H1 (cell line): Measurements from ENCODE around the gene RNF141. TPM values are rescaled to one million over a fixed set of nuclear protein-coding genes. Genes with fewer than 3 reads are reported as not detected.

ENCODE experiments used
- CTCF ChIA-PET: fragments of 300-600 bp; sonication (Branson Sonifier 250); formaldehyde crosslinking; loops from one replicate; lab custom pipeline; 2021; ENCODE audit not compliant: partially characterized antibody; lab: Charles Lee
- POLR2A ChIA-PET: fragments of 300-600 bp; sonication (Branson Sonifier 250); formaldehyde crosslinking; loops from one replicate; lab custom pipeline; 2021; ENCODE audit warnings: inconsistent platforms; ENCODE audit not compliant: partially characterized antibody; lab: Charles Lee
- DNase-seq, 2 experiments: peaks; one replicate each; pipeline versions ENCODE4 v3.0.0 to v3.0.0-alpha.2; 2010 to 2022; ENCODE audit warnings: low spot score in 2 of 2, low read depth in 1 of 2, mixed read lengths in 1 of 2
- FAIRE-seq: peaks from 2 replicates; lab custom pipeline; 2011; peaks lifted over from hg19 to GRCh38; lab: Jason Lieb, UNC
- H2AFZ ChIP-seq: 2 replicates; pipeline ENCODE4 v1.8.1; 2012; ENCODE audit warnings: low read length, inconsistent platforms
- H2AK5ac ChIP-seq: 2 replicates; pipeline ENCODE4 v1.6.1; 2013; ENCODE audit warnings: low read depth, low read length
- H2BK120ac ChIP-seq: replicated peaks from 2 replicates; pipeline ENCODE3; 2013; ENCODE audit warnings: low read depth, low read length, inconsistent platforms
- H2BK12ac ChIP-seq: 2 replicates; pipeline ENCODE4 v1.6.1; 2013; ENCODE audit warnings: low read depth, low read length
- H2BK15ac ChIP-seq: 2 replicates; pipeline ENCODE4 v1.6.1; 2013; ENCODE audit warnings: low read length
- H2BK20ac ChIP-seq: 2 replicates; pipeline ENCODE4 v1.6.1; 2013; ENCODE audit warnings: low read length
- H2BK5ac ChIP-seq: 2 replicates; pipeline ENCODE4 v1.6.1; 2013; ENCODE audit warnings: low read depth, low read length
- H3K14ac ChIP-seq: 2 replicates; pipeline ENCODE4 v1.6.1; 2013; ENCODE audit warnings: inconsistent platforms; ENCODE audit not compliant: insufficient read length
- H3K18ac ChIP-seq: 2 replicates; pipeline ENCODE4 v1.6.1; 2013; ENCODE audit warnings: low read length; ENCODE audit errors: extremely low read depth
- H3K23ac ChIP-seq: 2 replicates; pipeline ENCODE4 v1.6.1; 2013; ENCODE audit warnings: inconsistent platforms; ENCODE audit not compliant: insufficient read length
- H3K23me2 ChIP-seq: 2 replicates; pipeline ENCODE4 v1.6.1; 2013; ENCODE audit warnings: low read depth, low read length
- H3K27ac ChIP-seq: 2 replicates; pipeline ENCODE4 v1.6.1; 2011; ENCODE audit warnings: low read depth, low read length, inconsistent platforms
- H3K27me3 ChIP-seq, 4 experiments: replicated peaks in 1 of 4; 1 replicate in 1 of 4; 2 replicates in 3 of 4; pipeline versions ENCODE4 v1.6.1 to v1.8.1; 2011 to 2013; ENCODE audit warnings: low read length in 3 of 4, mild to moderate bottlenecking in 3 of 4, inconsistent platforms in 2 of 4, mixed read lengths in 2 of 4, moderate library complexity in 1 of 4; ENCODE audit not compliant: control insufficient read depth in 3 of 4, insufficient read depth in 3 of 4; ENCODE audit errors: extremely low read depth in 1 of 4
- H3K36me3 ChIP-seq, 4 experiments: 2 replicates each; pipeline versions ENCODE4 v1.6.1 to v1.8.1; 2011 to 2013; ENCODE audit warnings: mild to moderate bottlenecking in 4 of 4, low read length in 3 of 4, moderate library complexity in 2 of 4, control low read depth in 1 of 4, inconsistent platforms in 1 of 4; ENCODE audit not compliant: insufficient read depth in 4 of 4, control insufficient read depth in 2 of 4
- H3K4ac ChIP-seq: replicated peaks from 2 replicates; pipeline ENCODE3; 2013; ENCODE audit warnings: low read length, low read depth, mixed read lengths, inconsistent platforms; ENCODE audit not compliant: insufficient read length
- H3K4me1 ChIP-seq, 4 experiments: replicated peaks in 1 of 4; 1 replicate in 1 of 4; 2 replicates in 3 of 4; pipeline versions ENCODE4 v1.6.1 to v1.8.1; 2011 to 2013; ENCODE audit warnings: low read length in 3 of 4, inconsistent platforms in 2 of 4, mixed read lengths in 1 of 4; ENCODE audit not compliant: insufficient read depth in 4 of 4, control insufficient read depth in 3 of 4
- H3K4me2 ChIP-seq, 2 experiments: 2 replicates each; pipeline versions ENCODE4 v1.6.1 to v1.8.1; 2011 to 2013; ENCODE audit warnings: low read depth in 2 of 2, low read length in 2 of 2, control low read depth in 1 of 2, inconsistent platforms in 1 of 2, mild to moderate bottlenecking in 1 of 2; ENCODE audit not compliant: insufficient read depth in 1 of 2
- H3K4me3 ChIP-seq, 4 experiments: fragments of 200-600, 300-600 bp in 1 of 4; sonication (generic), shearing (Covaris generic), sonication (Bioruptor Twin) in 1 of 4; 2 replicates each; pipeline versions ENCODE4 v1.5.1 to v1.8.1; 2011 to 2016; ENCODE audit warnings: low read length in 4 of 4, low read depth in 3 of 4, control low read depth in 2 of 4, inconsistent platforms in 2 of 4, mild to moderate bottlenecking in 2 of 4, mixed read lengths in 1 of 4, moderate library complexity in 1 of 4; ENCODE audit not compliant: insufficient read depth in 2 of 4; ENCODE audit errors: extremely low read depth in 1 of 4
- H3K56ac ChIP-seq: replicated peaks from 2 replicates; pipeline ENCODE3; 2013; ENCODE audit warnings: low read depth, mild to moderate bottlenecking, mixed read lengths, low read length, inconsistent platforms; ENCODE audit not compliant: insufficient read length
- H3K79me1 ChIP-seq: 2 replicates; pipeline ENCODE4 v1.6.1; 2013; ENCODE audit warnings: low read depth, low read length, control low read depth
- H3K79me2 ChIP-seq, 2 experiments: 2 replicates each; pipeline versions ENCODE4 v1.6.1 to v1.8.1; 2012 to 2013; ENCODE audit warnings: low read length in 2 of 2, mild to moderate bottlenecking in 2 of 2, inconsistent platforms in 1 of 2; ENCODE audit not compliant: insufficient read depth in 2 of 2, control insufficient read depth in 1 of 2
- H3K9ac ChIP-seq, 4 experiments: replicated peaks in 1 of 4; 1 replicate in 1 of 4; 2 replicates in 3 of 4; pipeline versions ENCODE4 v1.6.1 to v1.8.1; 2011 to 2013; ENCODE audit warnings: low read depth in 3 of 4, low read length in 3 of 4, control low read depth in 2 of 4, mild to moderate bottlenecking in 2 of 4, moderate library complexity in 2 of 4, inconsistent platforms in 1 of 4; ENCODE audit errors: extremely low read depth in 1 of 4
- H3K9me3 ChIP-seq, 2 experiments: 2 replicates each; pipeline versions ENCODE4 v1.6.1 to v1.8.1; 2012 to 2013; ENCODE audit warnings: mild to moderate bottlenecking in 2 of 2, moderate library complexity in 2 of 2, control low read depth in 1 of 2, inconsistent platforms in 1 of 2, low read depth in 1 of 2, low read length in 1 of 2, mixed read lengths in 1 of 2; ENCODE audit not compliant: insufficient read depth in 2 of 2
- H4K20me1 ChIP-seq, 2 experiments: replicated peaks in 1 of 2; 2 replicates each; pipeline versions ENCODE3 to v1.8.1; 2011 to 2013; ENCODE audit warnings: inconsistent platforms in 2 of 2, low read length in 2 of 2, mild to moderate bottlenecking in 1 of 2; ENCODE audit not compliant: insufficient read depth in 2 of 2, control insufficient read depth in 1 of 2
- H4K5ac ChIP-seq: 2 replicates; pipeline ENCODE4 v1.6.1; 2013; ENCODE audit warnings: low read length, low read depth, mixed read lengths, inconsistent platforms; ENCODE audit not compliant: insufficient read length
- H4K8ac ChIP-seq: 2 replicates; pipeline ENCODE4 v1.8.0; 2013; ENCODE audit warnings: mild to moderate bottlenecking, moderate library complexity, low read length, inconsistent platforms; ENCODE audit not compliant: insufficient read depth; ENCODE audit errors: extremely low read depth
- H4K91ac ChIP-seq: replicated peaks from 2 replicates; pipeline ENCODE3; 2013; ENCODE audit warnings: low read length, mixed read lengths, inconsistent platforms; ENCODE audit not compliant: insufficient read length
- CTCF ChIP-seq, 3 experiments: IDR thresholded peaks; 1 replicate in 2 of 3; 2 replicates in 1 of 3; pipeline versions ENCODE4 v1.5.1 to v1.6.1; 2011; ENCODE audit warnings: low read length in 3 of 3, mild to moderate bottlenecking in 3 of 3, inconsistent platforms in 2 of 3, low read depth in 1 of 3, moderate library complexity in 1 of 3; ENCODE audit not compliant: insufficient read depth in 1 of 3; ENCODE audit errors: control extremely low read depth in 1 of 3
- EZH2 ChIP-seq: fragments of 200-600 bp; sonication (generic); IDR thresholded peaks from 2 replicates; pipeline ENCODE4 v1.7.1; 2012; ENCODE audit warnings: low read depth, mild to moderate bottlenecking, moderate library complexity, low read length, inconsistent platforms; ENCODE audit not compliant: severe bottlenecking
- HDAC2 ChIP-seq, 2 experiments: fragments of 300-600 bp in 1 of 2; sonication (generic) in 1 of 2; IDR thresholded peaks; 2 replicates each; pipeline ENCODE4 v1.6.1; 2011 to 2012; ENCODE audit warnings: low read depth in 2 of 2, low read length in 2 of 2, mild to moderate bottlenecking in 2 of 2, moderate library complexity in 2 of 2, borderline replicate concordance in 1 of 2, inconsistent platforms in 1 of 2
- HDAC6 ChIP-seq: IDR thresholded peaks from one replicate; pipeline ENCODE4 v1.7.1; 2012; ENCODE audit warnings: low read depth, mild to moderate bottlenecking, inconsistent platforms, low read length, moderate library complexity
- KDM4A ChIP-seq: IDR thresholded peaks from one replicate; pipeline ENCODE4 v1.7.1; 2012; ENCODE audit warnings: low read depth, mild to moderate bottlenecking, moderate library complexity, low read length, inconsistent platforms; ENCODE audit not compliant: severe bottlenecking
- NRF1 ChIP-seq: IDR thresholded peaks from 2 replicates; pipeline ENCODE4 v1.6.1; 2011; ENCODE audit warnings: mild to moderate bottlenecking, low read depth, low read length, improper control_type of control experiment
- PHF8 ChIP-seq: fragments of 200-600 bp; sonication (generic); conservative IDR thresholded peaks from 2 replicates; pipeline ENCODE4 v1.7.1; 2012; ENCODE audit warnings: low read depth, mild to moderate bottlenecking, inconsistent platforms, low read length, moderate library complexity
- RAD21 ChIP-seq, 2 experiments: IDR thresholded peaks in 1 of 2; conservative IDR thresholded peaks in 1 of 2; 2 replicates each; pipeline ENCODE4 v1.6.1; 2011; ENCODE audit warnings: low read depth in 2 of 2, low read length in 2 of 2, improper control_type of control experiment in 1 of 2, inconsistent platforms in 1 of 2, mild to moderate bottlenecking in 1 of 2, moderate library complexity in 1 of 2
- SIX5 ChIP-seq: IDR thresholded peaks from 2 replicates; pipeline ENCODE4 v1.6.1; 2011; ENCODE audit warnings: mild to moderate bottlenecking, low read depth, low read length
- TAF7 ChIP-seq: optimal IDR thresholded peaks from 2 replicates; pipeline ENCODE3; 2011; ENCODE audit warnings: low read depth, mild to moderate bottlenecking, inconsistent platforms, low read length, moderate library complexity, borderline replicate concordance
- WGBS, 2 experiments: shearing (Covaris generic) in 1 of 2; methylation state at CpG; one replicate each; pipeline versions ENCODE4 v1.1.6 to v1.1.7; 2013 to 2015; ENCODE audit warnings: low lambda C conversion rate in 2 of 2, mixed read lengths in 2 of 2, inconsistent platforms in 1 of 2, low coverage in 1 of 2, missing lambda C conversion rate in 1 of 2; ENCODE audit not compliant: insufficient replicate concordance in 2 of 2, insufficient coverage in 1 of 2, insufficient read length in 1 of 2; ENCODE audit errors: extremely low coverage in 1 of 2, missing lambda C conversion rate in 1 of 2; 5-methylcytosine and 5-hydroxymethylcytosine counted together
- polyA plus RNA-seq, 7 experiments: library from polyadenylated mRNA; depleted of rRNA in 3 of 7; stranded (reverse) in 5 of 7; unstranded in 2 of 7; fragments of >200 nt in 5 of 7; fragments of 200-250 nt in 2 of 7; gene quantifications; 1 replicate in 5 of 7; 2 replicates in 1 of 7; 4 replicates in 1 of 7; pipeline versions ENCODE4 v1.2.1 to v1.2.3, GENCODE V29; 2011 to 2013; ENCODE audit warnings: missing spikeins in 2 of 7, mixed read lengths in 2 of 7
- total RNA-seq: library from RNA; stranded (reverse); fragmentation: NEBNext Ultra II Directional; extraction: Animal tissue kit (Norgen Biotek cat#: 25700); gene quantifications from 2 replicates; pipeline ENCODE4 v1.2.1, GENCODE V29; 2021

Gene RNF141
- total and polyA plus RNA-seq, 2 of the 8 experiments (the other 6 are each of a cell fraction or from before 2014, with no cell fraction given) = 8.5 to 22.8 TPM

GRCh38 chr11:10485646-10486045 lies 55.3 kb downstream of the RNF141 start:
- no peak for DNase-seq
- Histone ChIP-seq H2AK5ac (no peak overlapping the region), H3K9me3 (no peaks in the 10 kb centered on the region), H4K91ac (no peak overlapping the region), H3K79me1 (no peaks in the 10 kb centered on the region), H3K27me3 (no peaks in the 10 kb centered on the region), H3K27ac (no peak overlapping the region), H3K79me2 (no peaks in the 10 kb centered on the region), H3K56ac (no peak overlapping the region), H2BK12ac (no peak overlapping the region), H3K4ac (no peak overlapping the region), H3K18ac (no peak overlapping the region), H2AFZ (no peak overlapping the region), H3K9ac (no peak overlapping the region), H2BK120ac (no peak overlapping the region), H4K20me1 (no peaks in the 10 kb centered on the region), H4K8ac (no peak overlapping the region), H3K14ac (no peak overlapping the region), H2BK5ac (no peak overlapping the region), H3K23ac (no peak overlapping the region), H4K5ac (no peak overlapping the region), H3K4me2 (no peak overlapping the region), H3K4me3 (no peak overlapping the region), H2BK15ac (no peak overlapping the region), H3K4me1 (peaks cover 0 to 1% (median 0%) of the 10 kb centered on the region in 4 experiments; a peak in 1 of 7 replicates), H3K23me2 (no peaks in the 10 kb centered on the region), H2BK20ac (no peak overlapping the region), H3K36me3 (no peaks in the 10 kb centered on the region)
- ChIA-PET CTCF (interaction anchor here (0.7 kb wide), 1 partner anchor 168 kb away, joined by 3 read pairs; no protein-coding TSS in a partner anchor), POLR2A (no interaction called here)
- no peak for FAIRE-seq
- 100% methylated on average over 1 of the region's 2 CpGs; no CpG with 5 or more reads in 1 of the 2 experiments for WGBS, 2 experiments
- no peak for TF ChIP-seq HDAC2 (IDR thresholded peaks at IDR 0.05; ENCODE audit: borderline replicate concordance in 1 of 2, low read depth in 2 of 2, low read length in 2 of 2)
- no peak for TF ChIP-seq HDAC6
- TF ChIP-seq PHF8 = no peak
- no peak for TF ChIP-seq NRF1
- no peak for TF ChIP-seq EZH2
- TF ChIP-seq RAD21 (IDR thresholded peaks at IDR 0.05 in 1 of 2, conservative IDR thresholded peaks at IDR 0.05 in 1 of 2; ENCODE audit: low read depth in 2 of 2, low read length in 2 of 2) = no peak
- no peak for TF ChIP-seq KDM4A
- no peak for TF ChIP-seq CTCF (IDR thresholded peaks at IDR 0.05; ENCODE audit: control extremely low read depth in 1 of 3, insufficient read depth in 1 of 3, low read depth in 1 of 3, low read length in 3 of 3)
- no peak for TF ChIP-seq TAF7
- no peak for TF ChIP-seq SIX5
